Activated CD4-positive, alpha-beta T cell treated with anti-CD3 and anti-CD28 coated beads, Interleukin-2, Interleukin-6, amounts not matched to agents 100 ng/mL and 50 ng/mL, durations not matched to agents 16 hours and 8 hours (primary cell): ENCODE data around the gene NTNG2.

ENCODE experiments used
- DNase-seq: peaks from one replicate; pipeline ENCODE4 v3.0.0-alpha.2; 2020

NTNG2 gene

DNA sequence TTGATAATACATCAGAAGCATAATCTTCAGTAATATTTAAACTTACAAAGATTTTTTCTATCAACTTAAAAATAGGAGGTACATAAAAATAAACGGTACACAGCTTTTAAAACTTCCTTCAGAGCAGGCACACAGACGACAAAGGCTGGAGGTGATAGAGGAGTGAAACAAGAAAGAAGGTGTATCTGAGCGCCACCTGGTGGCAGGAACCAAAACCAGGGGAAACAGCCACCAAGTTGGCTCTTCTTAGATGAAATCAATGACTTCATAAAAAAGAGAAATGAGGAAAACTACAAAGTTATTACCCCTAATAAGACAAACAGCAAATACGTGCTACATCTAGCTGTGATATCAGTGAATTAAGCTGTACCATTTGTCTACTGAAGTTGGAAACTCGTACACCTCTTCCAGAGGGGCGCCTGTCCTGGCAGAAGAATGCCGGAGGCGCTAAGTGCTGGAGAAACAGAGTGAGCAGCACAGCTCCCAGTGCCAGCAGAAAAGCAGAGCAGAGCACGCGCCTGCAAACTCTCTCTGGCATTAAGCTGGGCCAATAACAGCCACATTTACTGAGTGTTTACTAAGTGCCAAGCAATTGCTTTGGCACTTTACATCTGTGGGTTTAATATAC lies 107.0 kb downstream of the NTNG2 start:
- peak; percentile 65 for DNase-seq

DNA sequence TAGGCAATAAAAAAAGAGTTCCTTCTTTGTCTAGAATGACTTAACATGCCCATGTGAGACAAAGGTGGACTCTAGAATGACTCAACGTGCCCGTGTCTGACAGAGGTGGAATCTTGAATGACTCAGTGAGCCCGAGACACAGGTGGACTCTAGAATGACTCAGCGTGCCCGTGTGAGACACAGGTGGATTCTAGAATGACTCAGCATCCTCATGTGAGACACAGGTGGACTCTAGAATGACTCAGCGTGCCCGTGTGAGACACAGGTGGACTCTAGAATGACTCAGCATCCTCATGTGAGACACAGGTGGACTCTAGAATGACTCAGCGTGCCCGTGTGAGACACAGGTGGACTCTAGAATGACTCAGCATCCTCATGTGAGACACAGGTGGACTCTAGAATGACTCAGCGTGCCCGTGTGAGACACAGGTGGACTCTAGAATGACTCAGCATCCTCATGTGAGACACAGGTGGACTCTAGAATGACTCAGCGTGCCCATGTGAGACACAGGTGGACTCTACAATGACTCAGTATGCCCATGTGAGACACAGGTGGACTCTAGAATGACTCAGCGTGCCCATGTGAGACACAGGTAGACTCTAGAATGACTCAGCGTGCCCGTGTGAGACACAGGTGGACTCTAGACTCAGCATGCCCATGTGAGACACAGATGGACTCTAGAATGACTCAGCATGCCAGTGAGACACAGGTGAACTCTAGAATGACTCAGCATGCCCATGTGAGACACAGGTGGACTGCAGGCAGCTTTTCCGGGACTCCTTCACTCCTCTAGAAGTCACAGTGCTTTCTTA lies 108.1 kb downstream of the NTNG2 start:
- DNase-seq: peak; percentile 71

DNA sequence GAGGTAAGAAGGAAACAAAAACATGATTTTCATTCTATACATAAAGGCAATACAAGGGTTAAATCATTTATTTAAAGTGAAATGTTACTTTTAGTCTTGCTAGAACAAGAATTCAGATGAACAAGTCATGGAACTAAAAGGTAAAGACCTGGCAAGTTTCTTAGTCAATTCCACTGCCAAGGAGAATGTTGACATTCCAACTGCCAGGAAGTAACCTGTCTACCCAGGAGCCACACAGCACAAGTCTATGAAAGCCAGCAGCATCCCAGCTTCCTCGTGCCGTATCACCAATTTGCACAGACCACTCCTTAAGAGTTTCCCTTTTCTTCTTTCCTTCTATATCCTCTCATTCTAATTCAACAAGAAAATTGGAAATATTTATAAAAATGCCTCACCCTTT lies 113.0 kb downstream of the NTNG2 start:
- no peak for DNase-seq

DNA sequence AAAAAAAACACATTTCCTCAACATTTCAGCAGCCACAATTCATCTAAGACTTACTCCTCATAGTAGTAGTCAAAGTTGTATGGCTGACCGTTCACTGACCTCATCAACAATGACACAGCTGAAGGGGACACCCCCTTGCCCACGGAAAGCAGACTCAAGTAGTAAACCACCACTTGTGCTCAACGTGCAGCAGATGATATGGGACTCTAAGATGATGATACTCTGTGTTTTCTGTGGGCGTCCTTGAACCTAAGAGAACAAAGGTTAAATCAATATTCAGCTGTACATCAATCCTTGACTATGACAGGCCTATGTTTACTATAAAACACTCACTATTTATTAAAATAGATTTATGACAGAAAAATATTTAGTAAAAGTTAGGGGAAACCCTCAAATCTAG lies 121.3 kb downstream of the NTNG2 start:
- no peak for DNase-seq

DNA sequence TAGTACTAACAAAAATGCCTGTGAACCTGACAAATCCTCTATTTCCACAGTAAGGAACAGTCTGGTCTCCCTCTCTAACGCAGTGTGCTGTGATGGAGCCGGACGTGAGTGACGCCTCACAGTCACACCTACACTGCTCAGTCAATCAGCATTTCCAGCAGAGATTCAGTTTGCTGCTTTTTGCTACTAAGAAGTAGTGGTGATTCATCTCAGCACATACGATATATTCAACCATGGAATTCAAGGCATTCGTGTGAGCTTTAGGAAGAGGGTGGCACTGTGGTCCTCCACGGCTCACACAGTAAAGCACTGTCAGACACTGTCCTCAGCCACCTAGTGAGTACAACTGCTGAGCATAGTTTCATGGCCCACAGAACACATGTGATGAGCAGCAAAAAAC lies 122.0 kb downstream of the NTNG2 start:
- DNase-seq: no peak

DNA sequence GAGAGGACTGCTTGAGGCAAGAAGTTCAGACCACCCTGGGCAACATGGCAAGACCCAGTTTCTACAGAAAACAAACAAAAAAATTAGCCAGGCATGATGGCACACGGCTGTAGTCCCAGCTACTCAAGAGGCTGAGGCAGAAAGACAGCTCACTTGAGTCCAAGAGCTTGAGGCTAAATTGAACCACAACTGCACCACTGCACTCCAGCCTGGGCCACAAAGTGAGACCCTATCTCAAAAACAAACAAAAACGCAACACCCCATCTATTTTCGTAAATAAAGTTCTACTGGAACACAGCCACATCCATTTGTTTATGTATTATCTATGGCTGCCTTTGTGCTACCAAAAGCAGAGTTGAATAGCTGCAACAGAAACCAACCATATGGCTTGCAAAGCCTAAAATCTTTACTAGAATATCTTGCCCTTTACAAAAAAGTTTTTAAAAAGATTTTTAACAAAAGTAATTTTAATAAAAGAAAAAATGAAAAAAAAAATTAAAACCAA lies 125.5 kb downstream of the NTNG2 start:
- DNase-seq: no peak

DNA sequence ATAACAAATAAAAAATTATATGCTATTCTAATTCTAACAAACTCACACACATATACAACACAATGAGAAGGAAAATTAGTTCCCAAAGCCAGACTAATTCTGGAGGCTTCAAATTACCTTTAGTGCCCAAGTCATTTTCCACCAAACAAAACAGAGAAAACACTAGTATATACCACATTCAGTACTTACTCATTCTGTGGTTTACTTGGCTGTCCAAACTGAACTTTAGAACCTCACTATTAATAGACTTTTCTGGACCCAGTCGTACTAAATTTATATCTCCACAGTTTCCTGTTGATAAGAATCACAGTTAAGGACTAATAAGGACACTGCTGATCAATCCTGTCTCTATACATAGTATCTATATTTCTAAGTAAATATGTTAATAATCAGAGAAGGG lies 126.5 kb downstream of the NTNG2 start:
- no peak for DNase-seq

DNA sequence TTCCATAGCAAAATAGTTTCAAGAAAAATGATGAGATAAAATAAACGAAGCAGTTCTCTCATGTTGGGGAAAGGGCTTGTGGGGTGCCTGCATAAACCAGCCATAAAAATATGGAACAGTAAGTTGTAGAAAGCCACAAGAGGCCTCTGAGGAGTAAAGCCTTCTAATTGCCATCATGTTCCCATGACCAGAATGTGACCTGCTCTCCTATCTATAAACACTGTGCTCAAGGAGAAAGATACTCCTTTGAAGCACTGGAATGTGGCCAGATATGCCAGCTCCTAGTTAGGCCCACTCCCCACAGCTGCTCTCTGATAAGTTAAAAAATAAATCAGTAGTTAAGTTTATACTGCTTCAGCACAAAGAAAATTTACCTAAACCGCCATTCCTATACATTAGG lies 127.1 kb downstream of the NTNG2 start:
- DNase-seq: no peak

DNA sequence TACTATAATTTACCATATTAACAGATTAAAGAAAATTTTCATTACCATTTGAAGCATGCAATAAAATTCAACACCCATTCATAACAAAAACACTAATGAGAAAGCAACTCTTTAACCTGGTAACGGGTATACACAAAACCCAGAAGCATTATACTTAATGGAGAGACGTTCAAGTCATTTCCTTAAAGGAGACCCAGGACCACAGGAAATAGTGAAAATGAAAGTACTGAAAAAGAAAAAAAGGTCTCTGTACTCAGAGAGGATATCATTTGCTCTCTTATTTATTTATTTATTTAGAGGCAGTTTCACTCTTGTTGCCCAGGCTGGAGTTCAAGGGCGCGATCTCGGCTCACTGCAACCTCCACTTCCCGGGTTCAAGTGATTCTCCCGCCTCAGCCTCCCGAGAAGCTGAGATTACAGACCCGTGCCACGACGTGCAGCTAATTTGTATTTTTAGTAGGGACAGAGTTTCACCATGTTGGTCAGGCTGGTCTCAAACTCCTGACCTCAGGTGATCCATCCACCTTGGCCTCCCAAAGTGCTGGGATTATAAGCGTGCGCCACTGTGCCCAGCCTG lies 131.4 kb downstream of the NTNG2 start:
- peak; percentile 34 for DNase-seq
